Heart left ventricle (tissue), 13 donors: ENCODE measurements around the gene ENDOD1.

Experiments
- CTCF ChIP-seq, 12 donors: fragments of 200-600 bp; sonication (generic) in 4 of 12; IDR thresholded peaks; one replicate each; pipeline versions ENCODE4 v1.5.0 to v1.8.0; 2018 to 2022; ENCODE audit warnings: antibody characterized with exemption in 12 of 12, mild to moderate bottlenecking in 5 of 12
- POLR2A ChIP-seq, 2 donors: fragments of 450-650 bp; IDR thresholded peaks; one replicate each; pipeline ENCODE4 v1.6.1; 2017; ENCODE audit warnings: antibody characterized with exemption in 2 of 2, mild to moderate bottlenecking in 2 of 2, moderate library complexity in 2 of 2
- donor health status: ischemic (EF 13 %, LVEDD 7.1; RV severe dilation, severe dysfunction).
- donor health status: DM: no; HTN: yes; CAD: no.
- donor health status: DM: no; HTN: no; CAD: no.
- donor health status: ischemic (EF 25% LVEDD 6.9; RV normal size, moderate dysfunction).
- donor health status: ischemic (EF 25% LVEDD 5.7; RV mildly dilated, moderate dysfunction).
- donor health status: ischemic (EF 35%, LVEDD 5.7; RV mildly dilated, moderate dysfunction).
- donor health status: nonischemic (EF 11% LVEDD 7.7; RV severe dilation, severe dysfunction).
- donor health status: DM: yes; HTN: yes; CAD: no.
- donor health status: PGD.
- donor health status: ischemic (EF 29% LVEDD 5.4; RV normal size, mild dysfunction).
- donor health status: nonischemic (EF 23%, LVEDD 6.1; RV moderate dilation, normal function).

- TF ChIP-seq POLR2A (IDR thresholded peaks at IDR 0.05): peak in 1 of 2 donors; percentile 71
- peak; percentile 69 to 92 (median 82) for TF ChIP-seq CTCF (IDR thresholded peaks at IDR 0.05)
Measured at GRCh38 chr11:95150956-95151684, 61.5 kb downstream of the ENDOD1 start.
